ENCODE measurements around the gene SLC22A17. TPM values are rescaled to one million over a fixed set of nuclear protein-coding genes. Genes with fewer than 3 reads are reported as not detected.
A peak's percentile ranks its signal among the peaks of the same experiment; 100 is the strongest.

Gene SLC22A17
- total and polyA plus RNA-seq, 4 donors = 5.4 to 27.3 (median 9.7) TPM

GRCh38 chr14:23380976-23381375 is 28.3 kb upstream of the SLC22A17 start:
- 74 to 92% methylated on average over 4 of the region's 4 CpGs for WGBS, 2 donors
- H3K9me3 ChIP-seq (ENCODE audit: control insufficient read depth in 4 of 4, insufficient read depth in 3 of 4, low read length in 3 of 4) = no peaks in the 10 kb centered on the region
- ATAC-seq (ENCODE audit: insufficient read depth, low FRiP score) = no peak

DNA sequence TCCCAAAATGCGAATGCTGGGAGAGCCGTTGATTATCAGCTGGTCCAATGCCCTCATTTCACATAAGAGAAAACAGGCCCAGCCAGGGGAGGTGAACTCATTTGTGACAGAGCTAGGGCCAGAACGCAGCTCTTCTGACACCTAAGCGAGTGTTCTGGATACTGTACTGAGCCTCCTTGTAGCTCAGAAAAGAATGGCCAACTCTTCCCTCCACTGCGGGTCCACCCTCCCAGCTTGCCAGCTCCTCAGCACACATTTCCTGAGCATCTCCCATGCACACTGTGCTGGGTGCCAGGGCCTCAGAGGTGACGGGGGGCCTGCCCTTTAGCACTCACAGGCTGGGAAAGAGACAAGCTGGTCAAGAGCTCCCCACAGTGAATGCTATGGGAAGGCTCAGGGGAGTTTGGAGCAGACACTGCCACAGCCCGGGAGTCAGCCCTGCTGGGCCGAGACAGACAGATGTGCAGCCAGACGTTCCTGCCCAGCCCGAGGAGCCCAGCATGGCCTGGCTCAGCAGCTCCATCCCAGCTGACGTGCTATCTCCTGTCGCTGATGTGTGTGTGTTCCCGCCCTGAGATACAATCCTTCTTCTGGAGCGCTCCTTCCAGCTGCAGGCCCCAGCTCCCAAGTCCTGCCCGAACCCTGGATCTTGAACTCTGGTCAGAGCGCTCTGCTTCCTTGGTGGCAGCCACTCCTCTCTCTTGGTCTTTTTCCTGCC is 27.7 kb upstream of the SLC22A17 start:
- Histone ChIP-seq H3K9ac (ENCODE audit: insufficient read depth in 1 of 2, low read length in 2 of 2) (no peak overlapping the region), H3K27me3 (ENCODE audit: control insufficient read depth in 3 of 3, insufficient read depth in 3 of 3, low read length in 2 of 3) (no peaks in the 10 kb centered on the region), H3K9me3 (ENCODE audit: control insufficient read depth in 4 of 4, insufficient read depth in 3 of 4, low read length in 3 of 4) (no peaks in the 10 kb centered on the region), H3K36me3 (ENCODE audit: control insufficient read depth in 4 of 4, insufficient read depth in 4 of 4, low read length in 4 of 4) (peaks cover 0 to 6% (median 0%) of the 10 kb centered on the region in 4 donors), H3K4me1 (ENCODE audit: control insufficient read depth in 5 of 5, insufficient read depth in 5 of 5, low read length in 5 of 5) (peaks cover 0 to 12% (median 0%) of the 10 kb centered on the region in 5 donors), H3K27ac (ENCODE audit: low read depth in 1 of 2, low read length in 1 of 2) (no peak overlapping the region), H3K4me3 (no peak overlapping the region)
- TF ChIP-seq CTCF (IDR thresholded peaks at IDR 0.05; ENCODE audit: control extremely low read depth, extremely low read depth) = no peak
- DNase-seq = no peak
- no peak for ATAC-seq (ENCODE audit: insufficient read depth, low FRiP score)
- 62 to 83% methylated on average over 16 of the region's 16 CpGs for WGBS, 2 donors

More at GRCh38 chr14:23380976-23381375, 28.3 kb upstream of the SLC22A17 start:
- Histone ChIP-seq H3K27me3 (ENCODE audit: control insufficient read depth in 3 of 3, insufficient read depth in 3 of 3, low read length in 2 of 3) (no peaks in the 10 kb centered on the region), H3K36me3 (ENCODE audit: control insufficient read depth in 4 of 4, insufficient read depth in 4 of 4, low read length in 4 of 4) (peaks cover 0 to 10% (median 0%) of the 10 kb centered on the region in 4 donors), H3K4me1 (ENCODE audit: control insufficient read depth in 5 of 5, insufficient read depth in 5 of 5, low read length in 5 of 5) (peaks cover 0 to 12% (median 0%) of the 10 kb centered on the region in 5 donors), H3K9ac (ENCODE audit: insufficient read depth in 1 of 2, low read length in 2 of 2) (no peak overlapping the region), H3K4me3 (no peak overlapping the region), H3K27ac (ENCODE audit: low read depth in 1 of 2, low read length in 1 of 2) (no peak overlapping the region)
- no peak for TF ChIP-seq CTCF (IDR thresholded peaks at IDR 0.05; ENCODE audit: control extremely low read depth, extremely low read depth)
- no peak for DNase-seq

- peak; percentile 87 for TF ChIP-seq CTCF (IDR thresholded peaks at IDR 0.05; ENCODE audit: control extremely low read depth, extremely low read depth)
- H3K4me3 ChIP-seq = no peak overlapping the region
- WGBS, 2 donors = 35 to 39% methylated on average over 12 of the region's 12 CpGs
Observed at GRCh38 chr14:23379366-23380196, 26.9 kb upstream of the SLC22A17 start.

More at GRCh38 chr14:23379366-23380196, 26.9 kb upstream of the SLC22A17 start:
- no peak overlapping the region for H3K27ac ChIP-seq (ENCODE audit: low read depth in 1 of 2, low read length in 1 of 2)
- H3K36me3 ChIP-seq (ENCODE audit: control insufficient read depth in 4 of 4, insufficient read depth in 4 of 4, low read length in 4 of 4) = peaks cover 0 to 6% (median 0%) of the 10 kb centered on the region in 4 donors
- H3K4me1 ChIP-seq (ENCODE audit: control insufficient read depth in 5 of 5, insufficient read depth in 5 of 5, low read length in 5 of 5) = peaks cover 0 to 12% (median 0%) of the 10 kb centered on the region in 5 donors
- H3K9me3 ChIP-seq (ENCODE audit: control insufficient read depth in 4 of 4, insufficient read depth in 3 of 4, low read length in 3 of 4) = no peaks in the 10 kb centered on the region
- no peak overlapping the region for H3K9ac ChIP-seq (ENCODE audit: insufficient read depth in 1 of 2, low read length in 2 of 2)
- no peaks in the 10 kb centered on the region for H3K27me3 ChIP-seq (ENCODE audit: control insufficient read depth in 3 of 3, insufficient read depth in 3 of 3, low read length in 2 of 3)
- ATAC-seq (ENCODE audit: insufficient read depth, low FRiP score) (peak; percentile 68), DNase-seq (peak; percentile 37 to 61 (median 58))
